GM21737 (cell line): Measurements from ENCODE around the gene GATB.

Experiments
- ATAC-seq: cut with Tn5 transposase; IDR thresholded peaks from one replicate; pipeline ENCODE4 v1.9.1; 2021; ENCODE audit warnings: mild to moderate bottlenecking, moderate library complexity; ENCODE audit not compliant: unreplicated experiment

Gene GATB

GRCh38 chr4:151786158-151786495 lies 25.3 kb upstream of the GATB start:
- ATAC-seq, result no peak

- no peak for ATAC-seq
These were observed 24.8 kb upstream of the GATB start for GRCh38 chr4:151785484-151786157.

GRCh38 chr4:151784706-151785105 lies 23.9 kb upstream of the GATB start:
- ATAC-seq, result no peak

- no peak for ATAC-seq
These were observed 23.1 kb upstream of the GATB start for GRCh38 chr4:151783867-151784266.

- ATAC-seq, result no peak
These were observed 21.5 kb upstream of the GATB start for GRCh38 chr4:151782296-151782695.

GRCh38 chr4:151781026-151781425 lies 20.2 kb upstream of the GATB start:
- ATAC-seq, result no peak

GRCh38 chr4:151777471-151777870 lies 16.7 kb upstream of the GATB start:
- ATAC-seq, result no peak

- no peak for ATAC-seq
These were observed 13.5 kb upstream of the GATB start for GRCh38 chr4:151774324-151774723.

GRCh38 chr4:151772274-151772673 lies 11.5 kb upstream of the GATB start:
- no peak for ATAC-seq

- no peak for ATAC-seq
These were observed 10.9 kb upstream of the GATB start for GRCh38 chr4:151771664-151772063.

- ATAC-seq, result no peak
These were observed 9.3 kb upstream of the GATB start for GRCh38 chr4:151770154-151770553.

- ATAC-seq, result no peak
These were observed 8.0 kb upstream of the GATB start for GRCh38 chr4:151768835-151769234.

- ATAC-seq, result no peak
These were observed 5.9 kb upstream of the GATB start for GRCh38 chr4:151766691-151767090.

GRCh38 chr4:151760002-151760401 lies 805 bp downstream of the GATB start:
- ATAC-seq, result no peak

- no peak for ATAC-seq
These were observed 7.8 kb downstream of the GATB start for GRCh38 chr4:151753056-151753455.

GRCh38 chr4:151750156-151750555 lies 10.7 kb downstream of the GATB start:
- no peak for ATAC-seq

- no peak for ATAC-seq
These were observed 15.2 kb downstream of the GATB start for GRCh38 chr4:151745481-151746231.

- ATAC-seq, result no peak
These were observed 16.2 kb downstream of the GATB start for GRCh38 chr4:151744614-151745013.

- no peak for ATAC-seq
These were observed 16.9 kb downstream of the GATB start for GRCh38 chr4:151743894-151744293.

GRCh38 chr4:151743128-151743854 lies 17.5 kb downstream of the GATB start:
- no peak for ATAC-seq

- no peak for ATAC-seq
These were observed 21.9 kb downstream of the GATB start for GRCh38 chr4:151738720-151739517.
